GM21717 (cell line): Measurements from ENCODE around the gene MAU2.
A peak's percentile ranks its signal among the peaks of the same experiment; 100 is the strongest.
"Not testable (repeated sequence)": the region's sequence is repeated elsewhere in the genome, so short reads cannot be mapped to it uniquely, and the experiment has no call there.

Experiments used
- ATAC-seq: cut with Tn5 transposase; IDR thresholded peaks from one replicate; pipeline ENCODE4 v1.9.1; 2021; ENCODE audit warnings: mild to moderate bottlenecking, moderate library complexity; ENCODE audit not compliant: unreplicated experiment

The MAU2 gene

DNA sequence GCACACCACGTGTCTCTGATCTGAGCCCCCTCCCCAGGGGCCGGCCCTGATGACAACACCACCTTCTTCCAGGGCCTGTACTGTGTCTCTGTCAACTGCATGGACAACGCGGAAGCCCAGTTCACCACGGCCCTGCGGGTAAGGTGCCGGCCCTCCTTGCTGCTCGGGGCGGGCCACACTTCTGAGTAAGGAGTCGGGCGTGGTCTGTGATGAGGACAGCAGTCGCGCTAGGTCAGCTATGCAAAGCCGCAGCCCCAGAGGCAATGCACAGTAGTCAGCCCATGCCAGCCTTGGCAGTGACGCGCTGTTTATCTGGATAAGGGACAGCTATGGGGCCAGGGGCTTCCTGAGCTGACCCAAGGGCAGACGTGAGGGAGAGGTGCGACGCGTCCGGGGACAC is 24.6 kb downstream of the MAU2 start:
- no peak for ATAC-seq

DNA sequence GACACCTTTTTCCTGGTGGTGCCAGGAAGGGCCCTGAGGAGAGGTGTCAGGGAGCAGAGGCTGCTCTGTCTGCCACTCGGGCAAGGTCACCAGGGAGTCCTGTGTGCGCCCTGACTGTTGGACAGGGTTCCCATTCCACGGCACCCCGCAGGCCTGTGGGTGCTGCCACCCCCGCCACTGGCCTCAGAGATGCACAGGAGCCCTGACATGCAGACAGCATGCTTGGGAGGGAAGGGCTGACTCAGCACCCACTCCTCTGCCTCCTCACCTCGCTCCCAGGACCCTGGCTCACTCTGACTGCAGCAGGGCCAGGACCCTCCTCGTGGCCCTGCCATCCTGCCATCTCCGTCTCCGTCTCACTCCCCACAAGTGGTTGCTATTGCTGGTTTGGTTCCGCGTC is 25.3 kb downstream of the MAU2 start:
- no peak for ATAC-seq

DNA sequence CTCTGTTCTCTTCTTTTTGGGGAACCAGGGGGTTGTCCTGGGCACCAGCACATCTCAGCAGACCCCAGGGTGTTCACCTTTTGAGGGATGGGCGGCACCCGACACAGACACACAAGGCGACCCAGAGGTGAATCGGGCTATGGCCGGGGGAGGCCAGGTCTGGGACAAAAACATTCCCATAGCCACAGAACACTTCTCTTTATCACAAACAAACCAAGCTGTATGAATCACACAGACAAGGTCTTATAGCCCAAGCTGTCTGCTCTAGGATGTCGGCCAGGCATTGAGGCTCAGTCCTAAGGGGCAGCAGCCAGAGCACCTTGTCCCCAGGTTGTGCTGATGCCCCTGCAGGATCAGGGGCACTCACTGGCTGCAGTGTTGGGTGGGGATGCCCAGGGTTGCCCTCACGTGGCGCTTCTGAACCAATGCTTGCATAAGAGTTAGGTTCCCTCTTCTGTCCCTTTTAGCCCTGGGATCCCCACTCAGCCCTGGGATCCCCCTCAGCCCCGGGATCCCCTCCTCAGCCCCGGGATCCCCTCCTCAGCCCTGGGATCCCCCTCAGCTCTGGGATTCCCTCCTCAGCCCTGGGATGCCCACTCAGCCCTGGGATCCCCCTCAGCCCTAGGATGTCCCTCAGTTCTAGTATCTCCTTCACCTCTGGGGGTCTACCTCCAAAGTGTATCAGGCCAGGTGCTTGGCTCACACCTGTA is 26.9 kb downstream of the MAU2 start:
- ATAC-seq = no peak

DNA sequence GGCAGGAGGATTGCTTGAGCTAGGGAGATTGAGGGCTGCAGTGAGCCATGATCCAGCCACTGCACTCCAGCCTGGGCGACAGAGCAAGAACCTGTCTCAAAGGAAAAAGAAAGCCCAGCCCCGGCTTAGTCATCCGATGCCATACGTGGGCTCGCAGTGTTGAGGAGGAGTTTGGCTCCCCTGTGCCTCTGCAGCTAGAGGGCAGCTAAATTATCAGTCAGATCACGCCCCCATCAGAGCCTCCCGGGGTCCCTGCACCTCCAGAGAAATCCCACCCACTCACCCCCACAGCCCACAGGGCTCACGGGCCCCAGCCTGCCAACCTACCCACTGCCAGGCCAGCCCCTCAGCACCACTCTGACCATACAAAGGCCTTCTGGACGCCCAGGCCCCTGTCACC is 27.6 kb downstream of the MAU2 start:
- no peak for ATAC-seq

DNA sequence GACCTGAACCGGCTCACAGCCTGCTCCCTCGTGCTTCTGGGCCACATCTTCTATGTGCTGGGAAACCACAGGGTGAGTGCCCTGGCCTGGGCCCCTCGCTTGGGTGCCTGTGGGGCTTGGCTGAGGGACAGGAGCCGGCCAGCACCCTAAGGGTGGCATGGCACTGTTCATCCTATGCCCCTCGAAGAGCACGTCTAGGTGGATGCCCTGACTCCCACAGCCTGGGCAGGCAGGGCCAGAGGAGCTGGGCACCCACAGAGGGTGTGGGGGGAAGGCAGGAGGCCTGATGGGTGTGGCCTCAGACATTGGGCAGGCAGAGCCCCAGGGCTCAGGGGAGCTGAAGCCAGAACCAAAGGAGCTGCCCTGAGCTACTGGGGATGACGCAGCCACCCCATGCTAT is 28.7 kb downstream of the MAU2 start:
- no peak for ATAC-seq

DNA sequence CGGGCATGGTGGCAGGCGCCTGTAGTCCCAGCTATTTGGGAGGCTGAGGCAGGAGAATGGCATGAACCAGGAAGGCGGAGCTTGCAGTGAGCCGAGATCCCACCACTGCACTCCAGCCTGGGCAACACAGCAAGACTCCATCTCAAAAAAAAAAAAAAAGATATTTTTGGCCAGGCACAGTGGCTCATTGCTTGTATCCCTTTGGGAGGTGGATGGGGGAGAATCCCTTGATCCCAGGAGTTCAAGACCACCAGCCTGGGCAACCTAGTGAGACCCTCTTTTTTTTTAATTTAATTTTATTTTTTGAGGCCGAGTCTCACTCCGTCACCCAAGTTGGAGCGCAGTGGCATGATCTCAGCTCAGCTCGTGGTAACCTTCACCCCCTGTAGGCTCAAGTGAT is 30.1 kb downstream of the MAU2 start:
- not testable (repeated sequence) for ATAC-seq

DNA sequence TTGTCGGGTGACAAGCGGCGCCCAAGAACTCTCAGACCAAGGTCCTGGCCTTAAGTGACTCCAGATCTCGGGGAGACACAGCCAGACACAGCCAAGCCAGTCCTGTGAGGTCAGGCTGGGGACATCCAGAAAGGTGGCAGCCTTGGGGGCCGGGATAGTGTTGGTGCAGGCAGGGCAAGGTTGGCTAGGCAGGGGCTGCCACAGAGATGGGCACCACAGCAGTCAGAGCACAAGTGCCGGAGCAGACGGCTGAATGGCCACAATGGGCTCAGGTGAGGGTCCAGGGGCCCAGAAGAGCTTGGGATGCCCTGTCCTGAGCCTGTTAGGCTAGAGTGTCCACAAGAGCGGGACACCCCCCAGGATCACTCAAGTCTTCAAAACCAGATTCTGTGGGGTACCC is 32.2 kb downstream of the MAU2 start:
- ATAC-seq = no peak

DNA sequence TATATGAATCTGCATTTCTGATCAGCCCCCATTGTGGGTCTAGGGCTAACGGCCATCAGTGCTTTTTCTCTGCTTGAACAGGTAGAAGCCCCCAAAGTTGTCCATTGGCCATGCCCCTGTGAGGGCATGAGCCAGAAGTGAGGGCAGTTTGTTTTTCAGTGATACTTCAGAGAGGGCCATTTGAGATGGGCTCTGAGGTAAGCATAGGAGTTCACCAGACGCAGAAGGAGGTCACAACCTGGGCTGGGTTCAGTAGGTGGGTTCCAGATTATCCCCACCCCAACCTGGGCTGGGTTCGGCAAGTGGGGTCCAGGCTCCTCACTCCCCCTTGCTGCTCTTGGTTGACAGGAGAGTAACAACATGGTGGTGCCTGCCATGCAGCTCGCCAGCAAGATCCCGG is 33.4 kb downstream of the MAU2 start:
- no peak for ATAC-seq

DNA sequence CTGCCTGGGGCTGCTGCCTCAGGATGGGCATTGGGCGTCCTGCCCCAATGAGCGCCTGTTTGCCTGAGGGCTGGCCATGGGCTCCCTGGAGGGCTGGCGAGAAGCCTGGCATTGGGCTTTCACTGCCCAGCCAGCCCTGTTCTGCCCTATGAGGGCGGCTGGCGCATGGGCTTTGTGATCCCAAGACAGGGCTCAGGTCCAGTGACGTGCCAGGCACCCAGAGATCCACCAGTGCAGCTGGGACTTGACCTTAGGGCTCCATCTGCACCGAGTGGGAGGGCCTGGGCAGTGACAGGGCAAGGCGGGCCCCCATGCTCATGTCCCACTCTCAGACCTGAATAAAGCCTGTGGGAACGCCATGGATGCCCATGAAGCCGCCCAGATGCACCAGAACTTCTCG is 34.3 kb downstream of the MAU2 start:
- ATAC-seq = no peak

DNA sequence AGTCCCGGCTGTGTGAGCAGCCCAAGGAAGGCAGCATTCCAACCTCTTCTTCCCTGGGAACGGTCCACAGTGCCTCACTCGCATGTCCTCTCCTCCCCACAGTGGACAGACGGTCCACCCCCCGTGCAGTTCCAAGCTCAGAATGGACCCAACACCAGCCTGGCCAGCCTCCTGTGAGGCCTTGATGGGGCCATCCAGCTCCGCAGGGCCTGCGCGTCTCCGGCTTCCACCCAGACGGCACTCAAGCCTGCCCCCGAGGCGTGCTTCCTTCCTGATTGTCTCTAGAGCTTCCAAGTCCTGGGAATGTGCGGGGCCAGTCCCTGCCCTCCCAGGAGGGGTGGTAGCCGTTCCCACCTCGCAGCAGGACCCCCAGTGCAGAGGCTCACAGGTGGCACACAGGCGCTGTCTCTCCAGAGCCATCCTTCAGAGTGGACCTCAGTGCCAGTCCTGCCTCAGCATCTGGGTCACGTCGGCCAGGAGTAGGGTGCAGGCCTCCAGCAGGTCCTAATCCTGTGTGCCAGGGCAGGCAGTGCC is 35.0 kb downstream of the MAU2 start:
- ATAC-seq = no peak

DNA sequence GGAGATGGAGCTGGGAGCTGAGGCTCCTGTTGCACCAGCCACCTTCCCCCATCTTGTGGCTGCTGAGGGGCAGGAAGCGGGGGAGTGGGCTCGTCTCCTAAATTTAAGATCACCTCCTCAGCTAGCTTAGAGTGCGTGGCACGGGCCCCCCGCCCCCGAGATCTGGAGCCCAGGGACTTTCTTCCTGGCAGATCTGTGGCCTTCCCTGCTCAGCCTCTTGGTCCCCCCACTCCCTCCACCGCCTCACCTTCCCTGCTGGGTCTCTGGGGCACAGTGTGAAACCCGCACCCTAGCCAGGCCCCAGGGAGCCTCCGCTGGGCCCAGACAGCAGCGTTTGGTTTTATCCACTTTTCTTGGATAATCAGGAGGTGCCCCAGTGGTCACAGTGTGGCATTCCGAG is 35.9 kb downstream of the MAU2 start:
- no peak for ATAC-seq

DNA sequence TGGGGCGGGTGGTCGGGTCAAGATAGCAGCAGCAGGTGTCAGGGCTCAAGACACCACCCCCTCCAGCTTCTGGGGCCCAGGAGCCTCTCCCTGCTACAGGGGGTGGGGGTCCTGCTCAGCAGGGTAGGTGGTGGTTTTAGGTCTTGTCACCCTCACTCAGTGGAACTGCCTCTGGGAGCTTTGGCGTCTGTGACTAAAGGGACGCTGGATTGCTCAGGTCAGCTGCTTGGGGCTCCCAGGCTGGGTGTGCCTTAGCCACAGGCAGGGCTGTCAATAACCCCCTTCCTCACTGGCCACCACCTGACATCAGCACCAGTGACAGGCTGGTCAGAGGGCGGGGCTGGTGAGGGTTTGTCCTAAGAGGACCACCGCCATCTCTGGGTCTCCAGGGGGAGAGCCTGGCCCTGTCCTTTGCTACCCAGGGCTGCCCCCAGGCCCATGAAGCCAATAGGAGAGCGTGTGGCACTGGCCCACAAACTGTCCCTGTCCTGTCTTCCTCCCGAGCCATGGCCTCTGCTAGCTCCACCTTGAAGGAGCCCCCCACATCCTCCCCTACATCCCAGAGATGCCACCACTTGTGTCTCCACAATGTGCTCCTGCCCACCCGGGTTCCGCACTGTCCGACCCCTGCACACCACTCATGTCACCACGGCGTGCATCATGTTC is 36.4 kb downstream of the MAU2 start:
- ATAC-seq = no peak

DNA sequence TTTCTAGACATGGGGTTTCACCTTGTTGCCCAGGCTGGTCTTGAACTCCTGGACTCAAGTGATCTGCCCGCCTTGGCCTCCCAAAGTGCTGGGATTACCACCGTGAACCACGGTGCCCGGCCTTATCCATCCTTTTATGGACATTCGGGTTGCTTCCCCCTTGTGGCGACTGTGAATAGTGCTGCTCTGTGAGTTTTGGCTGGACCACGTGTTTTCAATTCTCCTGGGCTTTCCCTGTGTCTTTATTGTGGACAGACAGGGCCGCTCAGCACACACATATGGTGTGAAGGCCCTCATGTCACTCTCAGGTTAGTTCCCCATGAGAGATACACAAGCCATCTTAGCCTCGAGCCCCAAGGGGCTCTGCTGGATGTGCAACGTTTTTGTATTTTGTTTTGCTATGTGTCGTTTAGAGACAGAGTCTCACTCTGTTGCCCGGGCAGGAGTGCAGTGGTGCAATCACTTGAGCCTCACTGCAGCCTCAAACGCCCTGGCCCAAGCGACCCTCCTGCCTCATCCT is 40.5 kb downstream of the MAU2 start:
- peak; percentile 59 for ATAC-seq

DNA sequence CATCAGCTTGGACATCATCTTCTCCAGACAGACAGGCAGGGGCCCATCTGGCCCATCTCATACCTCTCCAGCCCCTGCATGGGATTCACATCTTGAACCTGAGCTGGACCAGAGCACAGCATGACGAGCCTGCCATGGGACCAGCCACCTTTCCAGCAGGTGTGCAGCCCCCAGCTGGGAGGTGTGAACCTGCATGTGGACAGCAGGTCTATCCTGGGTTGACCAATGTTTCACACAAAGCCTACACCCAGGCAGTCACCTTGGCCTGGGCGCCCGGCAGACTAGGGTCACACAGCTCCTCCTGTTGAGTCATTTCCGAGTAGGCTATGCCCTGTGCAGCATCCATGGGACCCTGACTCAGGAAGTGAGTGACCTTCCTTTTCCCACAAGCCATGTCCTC is 41.4 kb downstream of the MAU2 start:
- ATAC-seq = no peak

DNA sequence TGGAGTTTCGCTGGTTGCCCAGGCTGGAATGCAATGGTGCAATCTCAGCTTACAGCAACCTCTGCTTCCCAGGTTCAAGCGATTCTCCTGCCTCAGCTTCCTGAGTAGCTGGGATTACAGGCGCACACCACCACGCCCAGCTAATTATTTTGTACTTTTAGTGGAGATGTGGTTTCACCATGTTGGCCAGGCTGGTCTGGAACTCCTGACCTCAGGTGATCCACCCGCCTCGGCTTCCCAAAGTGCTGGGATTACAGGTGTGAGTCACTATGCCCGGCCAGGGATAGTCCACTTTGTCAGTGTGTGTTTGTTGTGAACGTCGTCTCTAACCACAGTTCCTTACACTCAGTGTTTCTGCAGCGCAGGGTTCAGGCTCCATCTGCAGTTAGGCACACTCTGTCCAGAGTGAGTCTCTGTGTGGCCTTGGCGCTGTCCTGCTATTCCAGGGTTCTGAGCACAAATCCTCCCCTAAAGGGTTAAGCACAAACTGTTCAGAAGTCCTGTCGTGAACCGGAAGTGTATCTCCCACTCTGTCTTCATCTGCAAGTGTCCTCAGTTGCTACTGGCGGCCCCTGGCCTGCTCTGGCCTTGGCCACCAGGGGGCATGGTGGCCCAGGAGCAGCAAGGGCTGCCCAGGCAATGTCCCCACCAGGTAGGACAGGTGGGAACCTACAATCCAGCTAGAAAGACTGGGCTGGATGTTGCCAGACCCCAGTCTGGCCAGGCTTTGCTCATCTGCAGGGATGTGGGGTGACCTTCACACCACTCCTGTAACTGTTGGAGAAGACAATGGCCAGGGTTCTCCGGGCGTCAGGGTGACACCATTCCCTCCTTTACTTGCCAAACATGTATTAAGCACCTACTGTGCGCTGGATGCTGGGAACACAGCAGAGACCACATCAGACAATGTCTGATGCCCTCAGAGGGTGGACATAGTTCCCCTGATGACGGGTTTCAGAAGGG is 46.1 kb downstream of the MAU2 start:
- no peak for ATAC-seq

DNA sequence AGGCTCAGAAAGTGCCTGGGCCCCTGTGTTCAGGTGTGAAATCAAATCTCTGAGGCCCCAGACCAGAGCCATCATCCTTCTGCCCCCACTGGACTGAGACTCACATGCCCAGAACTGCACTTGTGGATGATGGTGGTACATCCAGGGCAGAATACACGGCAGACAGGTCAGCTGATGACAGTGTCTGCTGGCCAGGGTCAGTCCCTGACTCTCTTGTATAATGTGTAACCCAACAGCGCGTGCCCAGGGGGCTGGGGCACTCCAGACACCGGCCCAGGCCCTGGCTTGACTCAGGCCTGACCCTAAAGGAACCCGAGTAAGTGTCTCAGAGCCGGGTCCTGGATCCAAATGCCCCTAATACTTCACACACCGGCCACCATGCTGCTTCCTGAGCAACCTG is 47.5 kb downstream of the MAU2 start:
- ATAC-seq = no peak

DNA sequence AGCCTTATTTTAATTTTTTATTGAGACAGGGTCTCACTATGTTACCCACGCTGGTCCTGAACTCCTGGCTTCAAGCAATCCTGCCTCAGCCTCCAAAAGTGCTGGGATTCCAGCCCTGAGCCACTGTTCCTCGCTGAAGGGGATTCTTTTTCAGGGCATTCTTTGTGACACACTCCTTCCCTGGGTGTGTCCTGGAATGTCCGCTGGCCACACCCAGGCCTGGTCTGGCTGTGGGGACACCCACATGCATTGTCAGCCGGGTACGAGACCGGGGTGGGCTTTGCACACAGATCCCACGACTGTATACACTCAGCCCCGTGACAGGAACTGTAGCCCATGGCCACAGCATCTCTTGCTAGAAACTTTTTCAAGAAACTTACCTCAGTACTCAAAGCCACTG is 50.4 kb downstream of the MAU2 start:
- no peak for ATAC-seq

DNA sequence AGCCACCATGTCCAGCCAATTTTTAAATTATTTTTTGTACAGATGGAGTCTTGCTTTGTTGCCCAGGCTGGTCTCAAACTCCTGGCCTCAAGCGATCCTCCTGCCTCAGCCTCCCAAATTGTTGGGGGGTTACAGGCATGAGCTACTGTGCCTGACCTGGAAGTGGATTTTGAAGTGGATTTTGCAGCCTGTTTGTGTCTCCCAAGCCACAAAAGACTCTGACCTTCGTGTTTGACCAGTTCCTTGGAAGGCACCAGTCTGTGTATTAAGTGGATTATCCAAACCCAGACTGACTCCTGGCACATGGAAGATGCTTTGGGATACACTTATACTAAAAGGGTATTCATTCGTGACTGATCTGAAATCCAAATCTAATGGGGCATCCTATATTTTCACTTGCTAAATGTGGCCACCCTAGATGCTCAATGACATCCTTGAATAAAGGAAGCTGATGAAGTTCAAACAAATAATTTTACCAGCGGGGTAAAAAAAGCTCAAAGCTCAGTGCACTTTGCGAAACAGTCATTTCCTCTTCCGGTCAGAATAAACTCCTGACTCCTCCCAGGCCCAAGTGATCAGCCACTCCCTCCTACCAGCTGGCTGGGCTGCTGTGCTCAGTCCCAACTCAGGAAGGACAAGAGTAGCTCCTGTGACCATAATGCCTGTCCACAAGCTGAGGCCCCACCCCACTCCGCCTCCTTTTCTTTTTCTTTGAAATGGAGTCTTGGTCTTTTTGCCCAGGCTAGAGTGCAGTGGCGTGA is 52.2 kb downstream of the MAU2 start:
- no peak for ATAC-seq

DNA sequence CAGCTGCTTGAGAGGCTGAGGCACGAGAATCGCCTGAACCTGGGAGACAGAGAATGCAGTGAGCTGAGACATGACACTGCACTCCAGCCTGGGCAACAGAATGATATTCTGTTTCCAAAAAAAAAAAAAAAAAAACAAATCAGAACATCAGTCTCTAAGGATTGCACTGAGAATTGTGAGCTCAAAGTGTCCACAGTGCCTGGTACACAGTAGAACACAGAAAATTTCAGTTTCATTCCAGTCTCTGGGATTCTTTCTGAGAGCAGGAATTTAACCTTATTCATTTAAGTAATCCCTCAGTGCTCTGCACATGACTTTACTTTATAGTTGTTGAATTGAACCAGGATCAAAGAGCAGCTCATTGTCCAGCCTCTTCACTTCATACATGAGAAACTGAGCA is 58.9 kb downstream of the MAU2 start:
- no peak for ATAC-seq

DNA sequence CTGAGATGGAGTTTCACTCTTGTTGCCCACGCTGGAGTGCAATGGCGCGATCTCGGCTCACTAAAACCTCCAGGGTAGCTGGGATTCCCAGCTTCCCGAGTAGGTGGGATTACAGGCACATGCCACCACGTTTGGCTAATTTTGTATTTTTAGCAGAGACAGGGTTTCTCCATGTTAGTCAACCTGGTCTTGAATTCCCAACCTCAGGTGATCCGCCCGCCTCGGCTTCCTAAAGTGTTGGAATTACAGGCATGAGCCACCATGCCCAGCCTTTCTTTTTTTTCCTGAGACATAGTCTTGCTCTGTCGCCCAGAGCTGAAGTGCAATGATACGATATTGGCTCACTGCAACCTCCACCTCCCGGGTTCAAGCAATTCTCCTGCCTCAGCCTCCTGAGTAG is 59.7 kb downstream of the MAU2 start:
- not testable (repeated sequence) for ATAC-seq
